ENCODE results near the gene TRMT112.
A peak's percentile ranks its signal among the peaks of the same experiment; 100 is the strongest.

Gene TRMT112

DNA sequence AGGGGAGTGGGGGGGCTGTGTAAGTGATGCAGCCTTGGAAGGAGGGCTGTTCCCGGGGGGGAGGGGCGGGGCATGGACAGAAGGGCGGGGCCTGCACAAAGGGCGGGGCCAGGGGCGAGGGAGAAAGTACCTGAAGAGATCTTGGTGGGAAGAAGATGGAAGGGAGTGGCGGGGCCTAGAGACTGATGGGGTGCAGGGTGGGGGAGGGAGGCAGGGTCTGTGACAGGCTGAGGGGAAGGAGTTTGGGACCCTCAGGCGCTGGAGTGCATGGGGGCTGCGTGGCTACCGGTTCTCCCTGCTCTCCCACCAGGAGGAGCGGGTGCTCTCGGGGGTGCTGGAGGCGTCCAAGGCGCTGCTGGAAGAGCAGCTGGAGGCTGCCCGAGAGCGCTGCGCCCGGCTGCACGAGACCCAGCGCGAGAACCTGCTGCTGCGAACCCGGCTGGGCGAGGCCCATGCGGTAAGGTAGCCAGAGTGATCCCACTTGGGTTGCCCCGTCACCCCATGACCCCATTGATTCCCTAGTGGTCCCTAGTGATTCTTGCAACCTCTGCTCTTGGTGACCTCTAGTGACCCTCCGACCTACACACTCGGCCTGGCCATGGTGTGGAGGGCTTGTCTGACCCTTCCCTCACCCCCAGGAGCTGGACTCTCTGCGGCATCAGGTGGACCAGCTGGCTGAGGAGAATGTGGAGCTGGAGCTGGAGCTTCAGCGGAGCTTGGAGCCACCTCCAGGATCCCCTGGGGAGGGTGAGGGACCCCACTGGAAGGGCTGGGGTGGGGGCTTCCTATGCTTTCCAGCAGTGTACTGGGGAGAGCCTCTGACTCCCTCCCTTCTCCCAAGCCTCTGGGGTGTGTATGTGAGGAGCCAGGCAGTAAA, 25.7 kb upstream of the TRMT112 start:
- peak overlapping the region; percentile 99 for H3K27ac ChIP-seq
- no peaks in the 10 kb centered on the region for H3K9me3 ChIP-seq
- H3K27me3 ChIP-seq = no peaks in the 10 kb centered on the region
- peaks cover 79 to 80% of the 10 kb centered on the region in 2 experiments for H3K4me1 ChIP-seq (ENCODE audit: control insufficient read depth in 1 of 2, insufficient read depth in 1 of 2, low read depth in 1 of 2, low read length in 1 of 2)
- TF ChIP-seq, protein P1, sequence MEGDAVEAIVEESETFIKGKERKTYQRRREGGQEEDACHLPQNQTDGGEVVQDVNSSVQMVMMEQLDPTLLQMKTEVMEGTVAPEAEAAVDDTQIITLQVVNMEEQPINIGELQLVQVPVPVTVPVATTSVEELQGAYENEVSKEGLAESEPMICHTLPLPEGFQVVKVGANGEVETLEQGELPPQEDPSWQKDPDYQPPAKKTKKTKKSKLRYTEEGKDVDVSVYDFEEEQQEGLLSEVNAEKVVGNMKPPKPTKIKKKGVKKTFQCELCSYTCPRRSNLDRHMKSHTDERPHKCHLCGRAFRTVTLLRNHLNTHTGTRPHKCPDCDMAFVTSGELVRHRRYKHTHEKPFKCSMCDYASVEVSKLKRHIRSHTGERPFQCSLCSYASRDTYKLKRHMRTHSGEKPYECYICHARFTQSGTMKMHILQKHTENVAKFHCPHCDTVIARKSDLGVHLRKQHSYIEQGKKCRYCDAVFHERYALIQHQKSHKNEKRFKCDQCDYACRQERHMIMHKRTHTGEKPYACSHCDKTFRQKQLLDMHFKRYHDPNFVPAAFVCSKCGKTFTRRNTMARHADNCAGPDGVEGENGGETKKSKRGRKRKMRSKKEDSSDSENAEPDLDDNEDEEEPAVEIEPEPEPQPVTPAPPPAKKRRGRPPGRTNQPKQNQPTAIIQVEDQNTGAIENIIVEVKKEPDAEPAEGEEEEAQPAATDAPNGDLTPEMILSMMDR (IDR thresholded peaks at IDR 0.05) = no peak
- H3K4me3 ChIP-seq (ENCODE audit: low read depth in 1 of 2, low read length in 1 of 2) = peak overlapping the region; percentile 88 to 89
- H3K36me3 ChIP-seq = peaks cover 57% of the 10 kb centered on the region

DNA sequence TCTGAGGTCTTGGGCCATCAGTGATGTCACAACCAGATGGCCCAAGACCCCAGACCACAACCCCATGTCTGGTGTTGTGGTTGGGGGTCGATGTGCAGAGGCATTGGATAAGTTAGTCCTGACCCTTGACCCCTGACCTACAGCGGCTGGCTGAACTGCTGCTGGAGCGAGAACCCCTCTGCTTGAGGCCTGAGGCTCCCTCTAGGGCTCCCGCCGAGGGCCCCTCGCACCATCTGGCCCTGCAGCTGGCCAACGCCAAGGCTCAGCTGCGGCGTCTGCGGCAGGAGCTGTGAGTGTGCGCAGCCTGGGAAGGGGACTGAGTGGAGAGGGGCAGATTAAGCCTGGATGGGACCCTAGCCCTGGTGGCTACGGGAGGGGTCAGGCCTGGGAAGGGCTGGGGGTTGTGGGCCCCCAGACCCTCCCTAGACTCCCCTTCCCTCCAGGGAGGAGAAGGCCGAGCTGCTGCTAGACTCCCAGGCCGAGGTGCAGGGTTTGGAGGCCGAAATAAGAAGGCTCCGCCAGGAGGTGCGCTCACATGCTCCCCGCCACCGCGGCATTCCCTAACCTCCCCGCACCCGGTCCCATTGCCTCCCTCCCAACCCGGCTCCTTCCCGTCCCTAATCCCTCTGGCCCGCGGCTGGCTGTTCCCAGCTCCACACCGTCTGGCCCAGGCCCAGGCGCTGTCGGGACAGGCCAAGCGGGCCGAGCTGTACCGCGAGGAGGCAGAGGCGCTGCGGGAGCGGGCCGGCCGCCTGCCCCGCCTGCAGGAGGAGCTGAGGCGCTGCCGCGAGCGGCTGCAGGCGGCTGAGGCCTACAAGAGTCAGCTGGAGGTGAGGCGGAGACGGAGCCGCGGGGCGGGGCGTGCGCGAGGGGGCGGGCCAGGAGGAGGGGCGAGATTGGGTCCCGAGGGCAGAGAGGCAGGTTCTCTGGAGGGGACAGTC, 24.8 kb upstream of the TRMT112 start:
- TF ChIP-seq, protein P1 (IDR thresholded peaks at IDR 0.05) = peak; percentile 69
- Histone ChIP-seq H3K36me3 (peaks cover 47% of the 10 kb centered on the region), H3K4me1 (ENCODE audit: control insufficient read depth in 1 of 2, insufficient read depth in 1 of 2, low read depth in 1 of 2, low read length in 1 of 2) (peaks cover 79 to 83% of the 10 kb centered on the region in 2 experiments), H3K27me3 (no peaks in the 10 kb centered on the region), H3K27ac (peak overlapping the region; percentile 99), H3K4me3 (ENCODE audit: low read depth in 1 of 2, low read length in 1 of 2) (peak overlapping the region; percentile 88 to 89), H3K9me3 (no peaks in the 10 kb centered on the region)

DNA sequence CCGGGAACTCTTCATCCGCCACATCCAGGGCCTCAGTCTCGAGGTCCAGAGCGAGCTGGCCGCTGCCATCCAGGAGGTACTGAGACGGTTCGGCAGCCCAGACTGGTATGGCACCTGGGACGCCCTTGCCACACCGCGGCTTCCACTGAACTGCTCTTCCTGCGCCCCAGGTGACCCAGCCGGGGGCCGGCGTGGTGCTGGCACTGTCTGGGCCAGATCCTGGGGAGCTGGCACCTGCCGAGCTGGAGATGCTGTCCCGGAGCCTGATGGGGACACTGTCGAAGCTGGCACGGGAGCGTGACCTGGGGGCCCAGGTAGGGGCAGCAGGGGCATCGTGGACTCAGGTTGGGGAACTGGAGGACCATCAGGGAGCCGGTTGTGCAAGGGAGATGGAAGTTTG, 24.1 kb upstream of the TRMT112 start:
- H3K36me3 ChIP-seq = peaks cover 42% of the 10 kb centered on the region
- TF ChIP-seq, protein P1 (IDR thresholded peaks at IDR 0.05) = no peak
- no peaks in the 10 kb centered on the region for H3K9me3 ChIP-seq
- H3K27ac ChIP-seq = peak overlapping the region; percentile 99
- H3K4me3 ChIP-seq (ENCODE audit: low read depth in 1 of 2, low read length in 1 of 2) = peak overlapping the region; percentile 88 to 89
- no peaks in the 10 kb centered on the region for H3K27me3 ChIP-seq
- peaks cover 75 to 80% of the 10 kb centered on the region in 2 experiments for H3K4me1 ChIP-seq (ENCODE audit: control insufficient read depth in 1 of 2, insufficient read depth in 1 of 2, low read depth in 1 of 2, low read length in 1 of 2)

DNA sequence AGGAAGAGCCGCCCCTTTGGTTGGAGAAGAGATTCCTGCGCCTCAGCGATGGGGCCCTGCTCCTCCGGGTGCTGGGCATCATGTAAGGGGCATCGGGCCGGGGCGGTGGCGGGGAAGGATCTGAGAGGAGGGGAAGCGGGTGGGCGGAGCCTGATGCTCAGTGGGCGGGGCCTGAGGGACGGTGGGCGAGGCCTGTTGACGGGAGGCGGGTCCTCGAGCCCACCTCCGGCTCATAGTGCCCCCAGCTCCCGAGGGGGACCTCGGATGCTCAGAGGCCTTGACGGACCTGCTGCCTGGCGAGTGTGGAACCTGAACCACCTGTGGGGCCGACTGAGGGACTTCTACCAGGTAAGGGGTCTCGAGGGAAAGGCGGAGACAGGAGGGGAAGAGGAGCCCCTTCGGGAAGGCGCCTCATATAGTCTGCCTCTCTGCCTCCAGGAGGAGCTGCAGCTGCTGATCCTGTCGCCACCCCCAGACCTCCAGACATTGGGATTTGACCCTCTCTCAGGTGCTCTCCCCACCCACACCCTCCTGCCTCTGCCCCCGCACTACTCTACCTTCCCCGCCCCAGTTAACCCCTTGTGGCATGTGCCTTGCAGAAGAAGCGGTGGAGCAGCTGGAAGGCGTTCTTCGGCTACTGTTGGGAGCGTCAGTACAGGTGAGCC, 23.4 kb upstream of the TRMT112 start:
- TF ChIP-seq, protein P1 (IDR thresholded peaks at IDR 0.05) = peak; percentile 38
- H3K27me3 ChIP-seq = no peaks in the 10 kb centered on the region
- H3K4me1 ChIP-seq (ENCODE audit: control insufficient read depth in 1 of 2, insufficient read depth in 1 of 2, low read depth in 1 of 2, low read length in 1 of 2) = peaks cover 72 to 80% of the 10 kb centered on the region in 2 experiments
- H3K4me3 ChIP-seq (ENCODE audit: low read depth in 1 of 2, low read length in 1 of 2) = peak overlapping the region; percentile 88 to 89
- H3K27ac ChIP-seq = peak overlapping the region; percentile 99
- no peaks in the 10 kb centered on the region for H3K9me3 ChIP-seq
- H3K36me3 ChIP-seq = peaks cover 38% of the 10 kb centered on the region

Measured in neutrophil (primary cell).